NCI-H2196 treated with DMSO at 0.1 percent for 48 hours (cell line): ENCODE data around the gene TUBGCP6.
"Not testable (repeated sequence)": the region's sequence is repeated elsewhere in the genome, so short reads cannot be mapped to it uniquely, and the experiment has no call there.

Experiments used
- DNase-seq: peaks from one replicate; lab custom pipeline; 2025; ENCODE audit not compliant: unreplicated experiment; lab: John Stamatoyannopoulos, UW

Gene TUBGCP6

DNA sequence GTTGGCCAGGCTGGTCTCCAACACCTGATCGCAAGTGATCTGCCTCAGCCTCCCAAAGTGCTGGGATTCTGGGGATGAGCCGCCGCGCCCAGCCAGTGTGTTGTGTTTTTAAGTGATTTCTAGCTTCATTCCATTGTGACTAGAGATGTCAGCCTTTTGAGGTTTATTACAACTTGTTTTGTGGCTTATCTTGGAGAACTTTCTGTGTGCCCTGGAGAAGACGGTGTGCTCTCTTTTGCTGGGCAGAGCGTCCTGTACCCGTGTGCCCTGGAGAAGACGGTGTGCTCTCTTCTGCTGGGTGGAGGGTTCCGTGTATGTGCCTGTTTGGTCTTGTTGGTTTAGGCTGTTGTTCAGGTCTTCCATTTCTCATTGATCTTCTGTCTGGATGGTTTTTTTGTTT is 31.6 kb downstream of the TUBGCP6 start:
- DNase-seq: no peak

DNA sequence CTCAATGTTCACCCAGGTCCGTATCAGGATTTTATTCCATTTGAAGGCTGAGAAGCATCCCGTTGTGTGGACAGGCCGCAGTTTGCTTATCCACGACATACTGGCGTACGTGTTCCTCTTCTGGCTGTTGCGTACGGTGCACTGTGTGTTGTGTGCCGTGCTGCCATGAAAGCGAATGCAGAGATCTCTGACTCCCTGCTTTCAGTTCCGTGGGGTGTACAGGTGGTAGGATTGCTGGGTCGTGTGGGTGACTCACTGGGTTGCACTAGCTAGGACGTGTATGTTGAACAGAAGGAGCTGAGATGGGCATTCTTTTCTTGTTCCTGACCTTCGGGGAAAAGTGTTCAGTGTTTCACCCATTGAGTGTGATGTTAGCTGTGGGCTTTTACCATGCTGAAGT is 33.7 kb downstream of the TUBGCP6 start:
- no peak for DNase-seq

DNA sequence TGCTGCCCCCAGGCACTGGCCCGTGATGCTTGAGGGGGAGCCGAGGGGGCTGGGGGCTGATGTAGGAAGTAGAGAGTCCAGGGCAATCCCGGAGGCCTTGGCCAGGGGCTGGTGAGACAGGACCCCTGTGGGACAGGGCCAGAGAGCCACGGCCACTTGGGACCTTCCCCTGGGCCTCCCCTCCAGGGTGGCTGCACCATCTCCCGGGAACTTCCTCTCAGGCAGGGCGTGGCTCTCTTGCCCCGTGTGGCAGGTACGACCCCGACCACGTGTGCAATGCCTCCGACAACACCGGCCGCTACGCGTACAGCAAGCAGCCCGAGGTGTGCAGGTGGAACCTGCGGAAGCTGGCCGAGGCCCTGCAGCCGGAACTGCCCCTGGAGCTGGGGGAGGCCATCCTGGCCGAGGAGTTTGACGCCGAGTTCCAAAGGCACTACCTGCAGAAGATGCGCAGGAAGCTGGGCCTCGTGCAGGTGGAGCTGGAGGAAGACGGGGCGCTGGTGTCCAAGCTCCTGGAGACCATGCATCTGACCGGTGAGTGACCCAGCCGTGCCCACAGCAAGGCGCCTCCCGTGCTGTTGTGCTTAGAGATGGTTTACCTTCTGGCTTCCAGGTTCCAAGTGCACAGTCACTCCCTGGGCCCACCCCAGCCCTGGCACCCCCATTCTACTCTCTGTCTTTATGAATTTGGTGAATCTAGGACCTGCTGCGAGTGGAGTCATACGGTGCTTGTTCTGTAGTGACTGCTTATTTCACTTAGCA is 34.3 kb downstream of the TUBGCP6 start:
- no peak for DNase-seq

DNA sequence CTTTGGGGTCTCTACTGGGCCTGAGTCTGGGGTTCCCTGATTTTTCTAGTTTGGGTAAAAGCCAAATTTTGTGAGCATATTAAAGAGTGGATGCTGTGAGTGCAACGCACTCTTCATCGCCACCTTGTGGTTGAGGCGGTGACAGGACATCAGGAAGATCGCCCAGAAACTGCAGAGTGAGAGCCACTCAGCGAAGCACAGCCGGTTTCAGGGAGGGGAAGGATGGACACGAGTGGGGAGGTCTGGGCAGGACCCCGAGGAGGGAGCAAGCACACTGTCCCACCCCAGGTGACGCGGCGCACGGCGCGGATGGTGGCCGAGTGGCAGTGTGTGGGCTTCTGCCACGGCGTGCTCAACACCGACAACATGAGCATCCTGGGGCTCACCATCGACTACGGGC is 34.9 kb downstream of the TUBGCP6 start:
- DNase-seq: no peak

DNA sequence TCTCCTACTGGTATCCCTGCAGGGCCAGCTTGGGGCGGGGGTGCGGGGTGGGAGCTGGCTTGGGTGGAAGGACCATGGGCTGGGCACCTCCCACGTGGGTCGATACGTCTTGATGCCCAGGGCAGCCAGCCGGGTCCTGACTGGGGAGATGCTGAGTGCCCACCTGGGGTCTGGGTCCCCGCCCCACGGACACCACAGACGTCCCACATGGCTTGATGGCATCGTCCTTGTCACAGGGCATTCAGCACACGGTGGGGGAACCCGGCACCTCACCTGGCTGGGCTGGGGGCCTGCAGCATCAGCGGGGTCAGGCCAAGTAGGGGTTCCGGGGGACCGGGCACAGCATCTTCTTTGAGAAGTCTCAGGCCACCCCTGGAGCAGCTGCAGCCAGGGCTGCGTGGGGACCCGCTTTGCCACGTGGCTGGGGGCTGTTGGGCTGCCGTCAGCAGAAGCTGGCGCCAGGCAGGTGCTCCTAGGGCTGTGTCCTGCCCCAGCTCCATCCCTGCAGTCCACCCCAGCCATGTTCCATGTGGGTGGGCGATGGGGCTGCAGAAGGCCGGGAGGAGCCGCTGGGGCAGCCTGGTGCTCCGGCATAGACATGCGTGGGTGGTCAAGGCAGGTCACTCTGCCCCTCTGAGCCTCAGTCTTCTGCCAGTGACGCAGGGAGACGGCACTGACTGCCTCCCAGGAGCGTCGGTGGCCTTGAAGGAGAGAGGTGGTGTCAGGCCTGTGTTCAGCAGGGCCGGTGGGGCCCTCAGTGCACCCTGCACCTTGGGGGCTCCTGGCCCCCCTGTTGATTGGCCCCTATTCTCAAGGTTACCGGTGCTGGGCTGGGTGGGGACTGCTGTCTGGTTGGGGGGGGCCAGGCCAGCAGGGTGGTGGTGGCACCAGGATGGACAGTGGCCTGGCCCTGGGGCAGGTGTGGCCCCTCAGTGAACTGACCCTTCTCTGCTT is 35.6 kb downstream of the TUBGCP6 start:
- DNase-seq: no peak

DNA sequence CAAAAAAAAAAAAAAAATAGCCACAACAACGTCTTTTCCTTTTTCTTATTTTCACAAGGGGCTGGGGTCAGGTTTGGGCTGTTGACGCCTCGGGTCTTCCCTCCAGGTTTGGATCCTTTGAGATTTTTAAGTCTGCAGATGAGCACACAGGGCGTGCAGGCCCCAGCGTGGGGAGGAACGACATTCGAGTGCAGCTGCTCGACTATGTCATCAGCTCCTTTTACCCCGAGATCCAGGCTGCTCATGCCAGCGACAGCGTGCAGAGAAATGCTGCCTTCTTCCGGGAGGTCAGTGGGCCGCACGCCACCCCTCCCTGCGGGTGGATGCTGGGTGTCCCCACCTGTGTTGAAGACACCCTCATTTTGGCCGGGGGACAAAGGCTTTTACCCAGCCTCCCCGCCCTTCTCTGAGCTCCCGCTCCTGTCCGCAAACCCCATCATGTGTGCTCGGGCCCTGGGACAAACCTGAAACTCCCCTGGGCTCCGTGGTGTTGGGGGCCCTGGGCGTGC is 36.3 kb downstream of the TUBGCP6 start:
- no peak for DNase-seq

DNA sequence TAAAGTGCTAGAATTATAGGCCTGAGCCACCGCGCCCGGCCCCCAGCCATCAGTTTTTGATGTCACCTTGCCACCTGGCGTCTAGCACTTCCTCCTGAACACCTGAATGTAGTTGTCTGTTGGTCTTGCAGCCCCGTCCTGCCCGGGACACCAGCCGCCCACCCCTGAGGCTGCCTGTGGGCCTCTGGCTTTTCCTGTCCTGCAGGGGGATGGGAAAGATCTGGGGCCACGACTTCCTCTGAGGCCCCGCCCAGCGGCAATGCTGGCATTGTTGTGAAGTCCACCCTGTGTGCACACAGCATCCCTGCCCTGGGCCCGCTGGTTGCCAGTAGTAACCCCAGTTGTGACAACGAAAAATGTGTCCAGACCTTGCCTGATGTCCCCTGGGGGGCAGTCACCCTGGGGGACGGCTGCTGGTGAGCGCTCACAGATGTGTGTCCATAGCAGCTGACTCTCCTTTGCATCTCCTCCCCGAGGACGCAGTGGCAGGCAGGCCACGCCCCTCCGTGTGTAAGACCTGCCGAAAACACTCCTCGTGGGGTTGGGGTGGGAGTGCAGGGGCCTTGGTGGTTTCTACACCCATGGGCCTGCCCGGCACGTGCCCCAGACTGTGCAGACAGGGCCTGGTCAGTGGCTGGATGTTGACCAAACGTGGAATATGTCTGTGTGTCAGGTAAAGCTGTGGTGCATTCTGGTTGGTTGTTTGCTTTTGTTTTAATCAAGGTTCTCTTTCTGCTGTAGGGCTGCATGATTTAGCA is 37.3 kb downstream of the TUBGCP6 start:
- no peak for DNase-seq

DNA sequence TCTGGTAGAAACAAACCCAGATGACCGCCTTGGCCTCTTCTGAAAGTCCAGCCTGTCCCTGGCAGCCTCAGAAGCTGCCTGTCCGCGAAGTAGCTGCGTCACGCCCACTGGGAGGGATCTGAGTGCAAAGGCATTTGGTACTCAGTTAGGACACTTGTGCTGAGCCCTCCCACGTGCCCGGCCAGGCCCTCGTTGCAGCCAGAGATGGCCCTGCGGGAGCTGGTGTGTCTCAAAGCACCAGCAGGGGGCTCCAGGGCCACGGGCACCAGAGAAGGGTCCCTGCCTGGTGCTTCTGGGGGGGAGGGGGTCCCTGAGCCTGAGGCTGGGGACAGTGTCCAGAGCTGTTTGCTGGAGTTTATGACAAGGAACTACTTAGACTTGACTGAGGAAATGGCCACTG is 38.2 kb downstream of the TUBGCP6 start:
- DNase-seq: no peak

DNA sequence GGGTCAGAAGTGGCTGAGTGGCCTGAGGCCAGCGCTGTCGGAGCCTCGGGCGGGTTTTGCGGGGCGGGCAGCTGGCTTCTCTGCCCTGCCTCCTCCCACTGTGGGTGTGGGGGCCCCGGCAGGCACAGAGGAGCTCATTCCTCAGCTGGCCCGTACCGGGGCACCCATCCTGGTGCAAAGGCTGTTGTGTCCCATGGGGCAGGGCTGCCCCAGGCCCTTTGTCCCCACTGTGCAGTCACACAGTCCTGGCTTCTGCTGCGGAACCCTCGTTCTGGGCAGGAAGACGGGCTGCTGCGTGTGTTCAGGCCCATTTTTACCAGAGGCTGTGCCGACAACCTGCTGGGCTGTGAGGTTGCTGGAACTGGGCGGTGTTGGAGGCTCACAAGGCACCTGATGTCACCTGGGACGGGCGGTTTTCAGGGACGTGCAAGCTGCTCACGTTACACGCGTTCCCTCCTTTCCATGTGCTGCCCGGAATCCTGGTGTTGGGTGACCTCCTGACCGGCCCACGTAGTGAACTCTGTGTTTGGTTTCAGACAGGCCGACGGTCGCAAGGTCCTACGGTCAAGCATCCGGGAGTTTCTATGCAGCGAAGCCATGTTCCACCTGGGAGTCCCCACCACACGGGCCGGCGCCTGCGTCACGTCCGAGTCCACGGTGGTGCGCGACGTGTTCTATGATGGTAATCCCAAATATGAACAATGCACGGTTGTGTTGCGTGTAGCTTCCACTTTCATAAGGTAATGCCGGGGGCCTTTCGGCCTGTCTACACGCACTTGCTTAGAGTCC is 38.8 kb downstream of the TUBGCP6 start:
- DNase-seq: no peak

DNA sequence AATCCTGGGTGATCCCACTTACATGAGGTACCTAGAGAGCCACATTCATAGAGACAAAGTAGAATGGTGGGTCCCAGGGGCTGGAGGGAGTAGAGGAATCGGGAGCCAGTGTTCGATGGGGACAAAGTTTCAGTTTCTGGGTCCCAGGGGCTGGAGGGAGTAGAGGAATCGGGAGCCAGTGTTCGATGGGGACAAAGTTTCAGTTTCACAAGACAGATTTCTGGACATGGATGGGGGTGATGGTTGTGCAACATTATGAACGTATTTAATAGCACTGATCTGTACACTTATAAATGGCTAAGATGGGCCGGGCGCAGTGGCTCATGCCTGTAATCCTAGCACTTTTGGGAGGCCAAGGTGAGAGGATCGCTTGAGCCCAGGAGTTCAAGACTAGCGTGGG is 39.8 kb downstream of the TUBGCP6 start:
- DNase-seq: not testable (repeated sequence)

DNA sequence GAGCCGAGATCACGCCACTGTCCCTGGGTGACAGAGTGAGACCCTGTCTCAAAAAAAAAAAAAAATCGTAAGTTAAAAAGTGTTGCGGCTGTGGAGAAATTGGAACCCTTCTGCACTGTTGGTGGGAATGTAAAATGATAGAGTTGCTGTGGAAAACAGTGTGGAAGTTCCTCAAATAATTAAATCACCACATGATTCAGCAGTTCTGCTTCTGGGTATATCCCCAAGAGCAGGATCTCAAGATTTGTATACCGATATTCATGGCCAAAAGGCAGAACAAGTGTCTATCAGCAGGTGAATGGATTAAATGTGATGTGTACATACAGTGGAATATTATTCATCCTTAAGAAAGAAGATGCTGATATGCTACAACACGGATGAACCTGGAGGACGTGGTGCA is 40.3 kb downstream of the TUBGCP6 start:
- no peak for DNase-seq

DNA sequence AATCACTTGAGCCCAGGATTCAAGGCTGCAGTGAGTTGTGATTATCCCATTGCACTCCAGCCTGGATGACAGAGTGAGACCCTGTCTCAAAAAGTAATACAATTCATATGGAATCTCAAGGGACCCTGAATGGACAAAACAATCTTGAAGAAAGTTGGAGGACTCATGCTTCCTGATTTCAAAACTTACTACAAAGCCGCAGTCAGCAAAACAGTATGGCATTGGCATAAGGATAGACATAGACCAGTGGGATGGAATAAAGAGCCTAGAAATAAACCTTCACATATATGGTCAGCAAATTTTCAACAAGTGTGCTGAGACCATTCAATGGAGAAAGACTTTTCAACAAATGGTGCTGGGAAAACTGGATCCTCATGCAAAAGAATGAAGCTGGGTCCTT is 41.5 kb downstream of the TUBGCP6 start:
- DNase-seq: no peak

DNA sequence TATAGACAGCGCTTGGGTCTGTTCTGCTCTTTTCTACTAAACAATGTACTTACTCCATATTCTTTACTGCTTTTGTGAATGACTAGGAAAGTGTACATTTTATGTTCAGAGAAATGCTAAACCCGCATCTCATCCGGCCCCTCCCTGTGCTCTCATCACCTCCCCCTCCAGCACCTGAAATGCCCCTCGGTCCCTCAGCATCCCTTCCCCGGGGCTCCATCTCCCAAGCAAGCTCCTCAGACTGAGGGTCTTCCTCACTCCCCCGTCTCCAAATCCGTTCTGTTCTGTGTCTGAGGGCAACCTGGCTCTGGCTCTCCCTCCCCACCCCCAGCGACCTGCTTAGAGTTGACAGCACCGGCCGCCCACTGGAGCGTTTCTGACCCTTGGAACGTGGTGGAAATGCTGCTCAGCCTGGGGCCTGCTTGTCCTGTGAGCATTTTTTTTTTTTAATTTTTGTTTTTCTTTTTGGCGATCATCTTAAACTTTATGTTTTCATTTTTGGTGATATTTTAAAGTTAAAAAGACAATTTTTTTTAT is 42.6 kb downstream of the TUBGCP6 start:
- no peak for DNase-seq

DNA sequence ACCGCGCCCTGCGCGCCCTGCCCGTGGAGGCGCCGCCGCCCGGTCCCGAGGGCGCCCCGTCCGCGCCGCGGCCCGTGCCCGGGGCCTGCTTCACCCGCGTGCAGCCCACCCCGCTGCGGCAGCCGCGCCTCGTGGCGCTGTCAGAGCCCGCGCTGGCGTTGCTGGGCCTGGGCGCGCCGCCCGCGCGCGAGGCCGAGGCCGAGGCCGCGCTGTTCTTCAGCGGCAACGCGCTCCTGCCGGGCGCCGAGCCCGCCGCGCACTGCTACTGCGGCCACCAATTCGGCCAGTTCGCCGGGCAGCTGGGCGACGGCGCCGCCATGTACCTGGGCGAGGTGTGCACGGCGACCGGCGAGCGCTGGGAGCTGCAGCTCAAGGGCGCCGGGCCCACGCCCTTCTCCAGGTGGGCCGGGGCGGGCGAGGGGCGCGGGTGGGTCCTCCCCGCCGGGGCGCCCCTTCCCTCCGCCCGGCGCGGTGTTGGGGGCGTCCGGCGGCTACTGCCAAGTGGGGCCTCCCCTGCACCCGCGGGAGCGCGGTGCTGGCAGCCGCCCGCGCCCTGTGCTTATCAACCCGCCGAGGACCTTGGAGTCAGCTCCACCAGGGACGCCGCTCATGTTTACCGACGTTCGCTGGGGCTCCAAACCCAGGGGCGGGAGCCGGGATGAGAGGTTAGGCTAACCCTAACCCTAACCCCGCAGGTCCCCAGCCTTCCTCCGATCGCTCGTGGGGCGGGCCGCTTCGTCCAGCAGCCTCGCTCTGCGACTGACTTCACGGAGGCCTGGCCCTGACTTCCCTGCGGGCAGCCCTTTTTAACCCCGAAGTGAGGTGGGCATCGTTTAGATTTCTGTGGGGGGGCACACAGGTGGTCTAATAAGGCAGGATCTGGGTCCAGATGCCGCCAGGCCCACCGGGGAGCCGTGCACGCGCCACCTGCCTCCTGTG is 43.4 kb downstream of the TUBGCP6 start:
- DNase-seq: no peak

DNA sequence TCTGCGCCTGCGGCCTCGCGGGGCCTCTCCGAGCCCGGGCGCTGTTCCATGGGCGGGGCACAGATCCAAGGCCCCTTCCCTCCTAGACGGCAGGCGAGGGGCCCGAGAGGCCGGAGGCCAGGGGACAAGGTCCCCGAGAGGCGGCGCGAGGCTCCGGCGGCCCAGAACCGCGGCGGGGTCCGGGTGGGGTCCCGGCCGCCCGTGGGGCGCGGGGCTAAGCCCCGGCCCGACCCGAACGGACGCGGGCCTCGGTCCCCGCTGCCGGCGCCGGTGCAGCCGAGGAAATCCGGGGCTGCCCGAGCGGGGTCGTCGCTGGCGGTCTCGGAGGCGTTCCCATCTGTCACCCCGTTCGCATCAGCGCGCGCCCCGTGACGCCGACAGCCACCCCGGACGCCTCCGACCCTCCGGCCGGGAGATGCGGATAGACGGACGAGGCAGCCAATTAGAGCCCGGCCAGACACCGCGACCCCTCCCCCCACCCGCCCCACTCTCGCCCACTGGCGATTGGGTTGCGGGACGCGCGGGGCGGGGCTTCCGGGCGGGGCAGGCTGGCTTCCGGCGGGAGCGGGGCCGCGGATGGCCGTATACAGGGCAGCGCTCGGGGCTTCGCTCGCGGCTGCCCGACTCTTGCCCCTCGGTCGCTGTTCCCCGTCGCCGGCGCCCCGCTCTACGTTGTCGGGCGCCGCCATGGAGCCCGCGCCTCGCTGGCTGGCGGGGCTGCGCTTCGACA is 44.2 kb downstream of the TUBGCP6 start, which contains the start of gene SELENOO:
TSS of gene SELENOO (plus strand) at position 551 of the 730 bp plus-strand sequence. CDS start at position 577, 26 bp downstream.
- DNase-seq: peak; percentile 5

DNA sequence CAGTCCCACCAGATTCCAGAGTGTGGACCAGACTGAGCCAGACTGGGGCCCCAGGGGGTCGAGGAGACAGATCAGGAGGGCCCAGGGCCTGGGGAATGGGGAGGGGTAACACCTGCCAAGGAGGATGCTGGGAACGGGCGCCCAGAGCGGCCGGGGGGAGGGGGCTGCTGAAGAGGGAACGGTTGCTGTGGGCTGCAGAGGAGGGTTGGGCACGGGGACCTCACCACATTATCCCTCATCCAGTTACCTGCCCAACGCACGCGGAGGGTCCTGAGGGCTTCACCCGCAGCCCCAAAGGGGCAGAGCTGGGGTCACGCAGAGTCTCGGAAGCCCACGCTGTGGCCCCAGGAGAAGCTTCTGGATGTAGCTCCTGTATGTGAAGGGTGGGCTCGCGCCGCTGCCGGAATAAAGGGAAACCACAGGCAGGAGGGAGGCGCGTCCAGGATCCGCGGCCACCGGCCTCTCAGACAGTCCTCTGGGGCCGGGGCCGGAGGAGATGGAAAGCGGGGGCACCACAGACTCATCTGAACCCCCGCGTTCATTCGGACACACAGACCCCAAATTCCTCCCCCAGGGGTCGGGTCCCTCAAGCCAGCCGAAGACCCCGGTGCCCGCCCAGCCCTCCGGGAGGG is 44.9 kb downstream of the TUBGCP6 start:
- DNase-seq: no peak

DNA sequence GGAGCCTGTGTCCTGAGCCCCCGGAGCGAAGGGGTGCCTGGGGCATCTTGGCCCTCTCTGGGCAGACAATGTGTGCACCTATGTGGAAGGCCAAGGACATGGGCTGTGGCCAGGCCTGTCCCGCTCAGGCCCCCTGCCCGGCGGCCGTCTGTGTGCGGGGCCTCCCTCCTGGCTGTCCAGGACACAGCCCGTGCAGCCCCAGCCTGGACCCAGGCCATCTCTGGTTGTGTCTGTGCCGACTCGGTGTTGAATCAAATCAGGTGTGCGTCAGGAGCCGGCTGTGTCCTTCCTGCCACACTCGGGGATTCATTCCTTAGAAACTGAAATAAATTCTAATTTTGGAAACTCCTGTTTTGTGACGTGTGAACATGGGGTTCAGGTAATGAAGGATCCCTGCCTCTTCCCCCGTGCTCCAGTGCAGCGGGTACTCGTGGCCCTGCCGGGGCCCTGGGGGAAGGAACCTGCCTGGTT is 45.5 kb downstream of the TUBGCP6 start:
- no peak for DNase-seq

DNA sequence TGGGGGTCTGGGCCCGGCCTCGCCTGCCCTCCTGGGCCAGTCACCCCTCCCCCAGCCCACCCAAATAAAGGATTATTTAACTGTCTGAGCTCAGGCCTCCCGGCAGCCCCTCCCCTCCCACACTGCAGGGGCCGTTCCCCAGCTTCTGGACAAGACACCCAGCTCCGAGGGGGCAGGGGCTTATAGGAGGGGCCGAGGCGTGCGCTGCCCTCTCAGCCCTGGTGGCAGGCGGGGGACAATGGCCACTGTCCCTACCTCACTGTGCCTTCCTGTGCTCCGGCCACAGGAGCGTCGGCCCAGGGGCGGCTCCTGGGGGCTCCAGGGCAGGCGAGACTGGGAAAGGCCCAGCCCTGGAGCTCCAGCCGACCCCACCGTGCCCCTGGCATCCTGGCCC is 46.2 kb downstream of the TUBGCP6 start:
- no peak for DNase-seq
